D721Med (cell line): ENCODE data around the gene GABRA5.

Experiments used
- DNase-seq: peaks from one replicate; pipeline ENCODE4 v3.0.0; 2011; ENCODE audit warnings: low spot score; ENCODE audit not compliant: insufficient read length
- FAIRE-seq: peaks from 2 replicates; lab custom pipeline; 2011; peaks lifted over from hg19 to GRCh38; lab: Jason Lieb, UNC
- CTCF ChIP-seq: IDR thresholded peaks from 2 replicates; pipeline ENCODE4 v1.5.1; 2012; ENCODE audit warnings: mild to moderate bottlenecking, control low read depth; ENCODE audit not compliant: insufficient read depth; ENCODE audit errors: missing control alignments

The GABRA5 gene

GRCh38 chr15:26868029-26868685, 1.3 kb downstream of the GABRA5 start:
- FAIRE-seq (no peak), DNase-seq (no peak)
- no peak for TF ChIP-seq CTCF

- DNase-seq (no peak), FAIRE-seq (no peak)
- no peak for TF ChIP-seq CTCF
Measured at GRCh38 chr15:26869628-26870027, 2.8 kb downstream of the GABRA5 start.

GRCh38 chr15:26870346-26870745, 3.5 kb downstream of the GABRA5 start:
- DNase-seq (no peak), FAIRE-seq (no peak)
- TF ChIP-seq CTCF = no peak

- FAIRE-seq (no peak), DNase-seq (no peak)
- no peak for TF ChIP-seq CTCF
Measured at GRCh38 chr15:26872206-26872605, 5.3 kb downstream of the GABRA5 start.

GRCh38 chr15:26873846-26874245, 7.0 kb downstream of the GABRA5 start:
- no peak for FAIRE-seq
- DNase-seq = no peak
- TF ChIP-seq CTCF = no peak

- FAIRE-seq (no peak), DNase-seq (no peak)
- no peak for TF ChIP-seq CTCF
Measured at GRCh38 chr15:26874774-26875475, 8.1 kb downstream of the GABRA5 start.

- no peak for FAIRE-seq
- no peak for TF ChIP-seq CTCF
- DNase-seq = no peak
Measured at GRCh38 chr15:26875476-26875850, 8.6 kb downstream of the GABRA5 start.
